NCI-H187 (cell line): ENCODE data around the gene ZNF844.
"Not testable (repeated sequence)": the region's sequence is repeated elsewhere in the genome, so short reads cannot be mapped to it uniquely, and the experiment has no call there.

Experiments used
- DNase-seq, 2 experiments: peaks; one replicate each; lab custom pipeline; 2025; lab: John Stamatoyannopoulos, UW

The ZNF844 gene

DNA sequence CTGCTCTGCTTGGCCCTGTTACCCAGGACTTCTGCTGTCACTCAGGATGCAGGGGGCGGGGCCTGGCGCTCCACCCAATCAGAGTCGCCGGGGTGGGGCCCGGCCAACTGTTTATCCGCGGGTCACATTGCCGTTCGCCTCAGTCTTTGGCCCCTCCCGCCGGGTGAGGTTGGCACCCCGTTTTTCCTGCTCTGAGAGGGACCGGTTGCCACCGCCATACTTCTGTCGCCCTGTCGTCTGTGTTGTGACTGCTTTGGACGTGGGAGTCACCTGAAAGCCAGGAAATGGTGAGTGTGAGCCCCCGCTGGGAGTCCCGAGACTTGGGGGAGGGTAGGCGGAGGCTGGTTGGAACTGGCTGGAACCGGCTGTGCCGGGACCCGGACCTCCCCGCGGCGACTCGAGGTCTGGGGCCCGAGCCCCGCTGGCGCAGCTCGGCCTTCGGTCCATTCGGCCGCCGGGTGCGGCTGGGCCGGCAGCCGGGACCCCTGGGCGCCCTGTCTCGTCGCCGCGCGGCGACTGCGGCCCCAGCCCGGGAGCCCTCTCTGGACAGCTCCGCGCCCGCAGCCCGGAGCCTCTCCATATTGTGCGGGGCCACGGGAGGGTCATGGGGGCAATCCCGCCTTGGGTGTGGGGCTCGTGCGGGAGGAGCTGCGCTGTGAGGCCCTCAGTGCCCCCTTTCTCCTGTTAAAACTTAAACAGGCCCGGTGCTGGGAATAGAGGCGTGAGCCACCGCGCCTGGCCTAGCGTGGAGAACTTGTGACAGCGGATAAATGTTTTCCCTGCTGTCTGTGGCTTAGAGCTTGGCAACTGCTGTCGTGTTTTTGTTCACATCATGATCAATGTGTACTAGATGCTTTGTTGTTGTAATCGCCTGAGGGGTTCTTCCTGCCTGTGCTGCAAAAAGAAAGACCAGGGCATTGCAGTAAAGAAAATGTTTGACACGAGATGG, at the start of gene ZNF844:
Gene ZNF844, plus strand, starts transcription at position 142 of the 949 bp plus-strand sequence. Its CDS starts 143 bp downstream, at position 285.
- DNase-seq: peak; percentile 2 to 5

DNA sequence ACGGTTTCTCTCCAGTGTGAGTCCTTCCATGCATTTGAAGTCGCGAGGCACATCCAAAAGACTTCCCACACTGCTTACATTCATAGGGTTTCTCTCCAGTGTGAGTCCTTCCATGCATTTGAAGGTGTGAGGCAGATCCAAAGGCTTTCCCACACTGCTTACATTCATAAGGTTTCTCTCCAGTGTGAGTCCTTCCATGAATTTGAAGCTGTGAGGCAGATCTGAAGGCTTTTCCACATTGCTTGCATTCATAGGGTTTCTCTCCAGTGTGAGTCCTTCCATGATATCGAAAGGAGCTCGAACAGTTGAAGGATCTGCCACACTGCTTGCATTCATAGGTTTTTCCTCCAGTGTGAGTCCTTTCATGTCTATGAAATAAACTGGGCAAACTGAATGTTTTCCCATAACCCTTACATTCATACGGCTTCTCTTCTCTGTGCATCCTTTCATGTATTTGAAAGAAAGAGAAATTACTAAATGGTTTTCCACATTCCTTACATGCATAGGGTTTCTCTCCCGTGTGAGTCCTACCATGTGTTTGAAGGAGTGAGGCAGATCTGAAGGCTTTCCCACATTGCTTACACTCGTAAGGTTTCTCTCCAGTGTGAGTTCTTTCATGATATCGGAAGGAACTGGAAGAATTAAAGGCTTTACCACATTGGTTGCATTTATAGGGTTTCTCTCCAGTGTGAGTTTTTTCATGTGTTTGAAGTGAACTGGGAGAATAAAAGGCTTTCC, 49.3 kb upstream of the ZNF844 start:
- DNase-seq: no peak

GRCh38 chr19:12015753-12016116, 48.8 kb upstream of the ZNF844 start:
- no peak for DNase-seq

DNA sequence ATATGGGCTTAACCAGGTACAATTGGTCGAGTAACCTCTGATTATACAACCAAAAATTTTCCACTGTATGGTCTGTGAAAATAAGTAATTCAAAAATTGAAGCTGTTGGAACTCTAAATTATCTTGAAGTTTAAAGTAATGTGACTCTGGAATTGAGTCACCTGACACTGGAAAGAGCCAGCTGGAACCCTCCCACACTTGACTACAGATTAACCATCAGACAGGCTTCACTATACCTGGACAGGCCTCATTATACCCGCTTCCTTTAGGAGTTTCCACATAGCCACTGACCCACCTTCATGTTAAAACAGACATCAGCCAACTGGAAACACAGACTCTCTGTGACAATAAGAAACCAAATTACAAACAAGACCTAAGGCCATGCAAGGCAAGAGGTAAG, 30.3 kb upstream of the ZNF844 start:
- DNase-seq: no peak

DNA sequence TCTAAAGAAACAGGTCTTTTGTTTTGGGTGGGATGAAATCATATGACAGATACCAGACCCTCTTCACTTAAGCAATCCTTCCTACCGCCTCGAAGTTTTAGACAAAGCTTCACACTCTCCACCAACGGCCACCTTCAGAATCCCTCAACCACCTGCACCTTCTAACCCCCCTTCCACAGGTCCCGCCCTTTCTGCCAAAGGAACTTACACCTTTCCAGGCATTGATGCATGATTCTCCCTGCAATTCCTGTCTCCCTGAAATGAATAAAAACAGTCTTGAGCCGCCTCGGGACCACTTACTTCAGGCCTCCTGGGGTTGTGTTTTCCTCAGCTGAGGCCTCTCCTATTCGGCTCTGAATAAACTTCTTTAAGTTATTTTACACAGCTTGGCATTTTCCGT, 29.9 kb upstream of the ZNF844 start:
- DNase-seq: no peak

DNA sequence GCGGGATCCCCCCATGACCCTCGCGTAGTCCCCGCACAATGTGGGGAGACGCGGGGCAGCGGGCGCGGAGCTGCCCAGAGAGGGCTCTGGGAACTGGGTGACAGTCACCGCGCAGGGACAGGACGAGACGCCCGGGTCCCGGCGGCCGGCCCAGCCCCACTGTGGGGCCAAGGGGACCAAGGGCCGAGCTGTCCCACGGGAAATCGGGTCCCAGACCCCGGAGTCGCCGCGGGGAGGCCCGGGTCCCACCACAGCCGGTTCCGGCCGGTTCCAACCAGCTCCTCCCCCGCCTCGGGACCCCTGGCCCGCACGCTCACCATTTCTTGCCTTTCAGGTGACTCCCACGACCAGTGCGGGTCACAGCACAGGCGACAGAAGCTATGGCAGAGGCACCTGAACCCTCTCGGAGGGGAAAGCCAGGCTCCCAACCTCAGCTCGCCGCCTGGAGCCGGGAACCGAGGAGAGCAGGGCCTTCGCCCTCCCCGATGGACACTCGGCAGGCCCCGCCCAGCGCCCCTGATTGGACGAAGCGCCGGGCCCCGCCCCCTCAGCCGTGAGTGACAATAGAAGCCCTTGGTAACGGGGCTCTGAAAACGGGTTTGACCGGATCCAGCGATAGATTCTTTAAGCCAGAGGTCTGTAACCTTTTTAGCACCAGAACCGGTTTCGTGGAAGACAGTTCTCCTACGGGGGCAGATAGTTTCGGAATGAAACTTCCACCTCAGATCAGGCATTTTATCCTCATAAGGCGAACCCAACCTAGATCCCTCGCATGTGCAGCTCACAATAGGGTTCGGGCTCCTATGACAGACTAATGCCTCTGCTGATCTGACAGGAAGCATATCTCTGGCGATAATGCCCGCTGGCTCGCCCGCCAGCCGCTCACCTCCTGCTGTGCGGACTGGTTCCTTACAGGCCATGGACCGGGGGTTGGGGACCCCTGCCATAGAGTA, 29.0 kb upstream of the ZNF844 start, which contains the start of gene ZNF433:
Gene ZNF433, minus strand, starts transcription at position 460 of the 953 bp plus-strand sequence. Its CDS starts 140 bp downstream, at position 320.
- DNase-seq: peak; percentile 12 to 40

DNA sequence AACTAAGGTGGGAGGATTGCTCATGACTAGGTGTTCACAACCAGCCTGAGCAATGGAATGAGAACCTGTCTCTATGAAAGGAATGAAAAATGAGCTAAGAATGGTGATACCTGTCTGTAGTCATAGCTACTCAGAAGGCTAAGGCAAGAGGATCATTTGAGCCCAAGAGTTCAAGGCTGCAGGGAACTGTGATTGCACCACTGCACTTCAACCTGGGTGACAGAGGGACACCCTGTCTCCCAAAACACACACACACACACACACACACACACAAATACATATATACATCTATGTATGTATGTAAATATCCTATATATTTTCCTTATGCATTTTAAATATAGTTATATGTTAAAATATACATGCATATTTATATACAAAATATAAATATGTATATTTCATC, 21.6 kb upstream of the ZNF844 start:
- DNase-seq: no peak

- DNase-seq: no peak
These were observed 20.6 kb upstream of the ZNF844 start for GRCh38 chr19:12043752-12044422.

DNA sequence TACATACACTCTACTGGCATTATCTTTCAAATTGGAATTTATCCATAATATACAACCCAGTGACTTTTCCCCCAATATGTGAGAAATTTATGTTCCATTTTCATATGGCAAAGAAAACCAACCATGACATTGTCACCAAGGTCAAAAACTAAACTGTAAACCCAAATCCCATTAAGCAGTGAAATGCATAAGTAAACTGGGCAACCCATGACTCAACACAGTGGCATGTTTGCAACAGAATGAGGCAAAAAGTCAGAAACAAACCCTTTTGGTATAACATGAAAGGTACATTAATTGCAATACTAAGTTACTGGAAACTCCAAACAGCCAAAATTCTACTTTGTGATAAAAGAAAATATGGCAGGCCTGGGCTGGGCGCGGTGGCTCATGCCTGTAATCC, 16.7 kb upstream of the ZNF844 start:
- DNase-seq: no peak

DNA sequence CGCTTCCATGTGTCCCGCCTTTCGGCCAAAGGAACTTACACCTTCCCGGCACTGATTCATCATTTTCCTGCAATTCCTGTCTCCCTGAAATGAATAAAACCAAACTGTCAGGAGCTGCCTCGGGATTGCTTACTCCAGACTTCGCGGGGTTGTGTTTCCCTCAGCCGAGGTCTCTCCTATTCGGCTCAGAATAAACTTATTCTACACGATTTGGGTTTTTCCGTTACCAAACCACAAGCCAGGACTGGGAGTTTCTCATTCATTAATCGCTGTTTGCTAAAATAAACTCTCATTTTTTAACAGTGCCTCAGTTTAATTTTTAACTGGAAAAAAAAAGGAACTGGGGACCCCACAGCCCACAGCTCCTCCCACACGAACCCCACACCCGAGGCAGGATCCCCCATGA, 12.4 kb upstream of the ZNF844 start:
- no peak for DNase-seq

- peak; percentile 19 to 64 for DNase-seq
These were observed 11.9 kb upstream of the ZNF844 start, which contains the start of gene ZNF878 for GRCh38 chr19:12052497-12053169. Gene ZNF878, minus strand, starts transcription at chr19:12052961. Its CDS starts 160 bp downstream, at chr19:12052801.

GRCh38 chr19:12055784-12056183, 8.7 kb upstream of the ZNF844 start:
- DNase-seq: no peak

DNA sequence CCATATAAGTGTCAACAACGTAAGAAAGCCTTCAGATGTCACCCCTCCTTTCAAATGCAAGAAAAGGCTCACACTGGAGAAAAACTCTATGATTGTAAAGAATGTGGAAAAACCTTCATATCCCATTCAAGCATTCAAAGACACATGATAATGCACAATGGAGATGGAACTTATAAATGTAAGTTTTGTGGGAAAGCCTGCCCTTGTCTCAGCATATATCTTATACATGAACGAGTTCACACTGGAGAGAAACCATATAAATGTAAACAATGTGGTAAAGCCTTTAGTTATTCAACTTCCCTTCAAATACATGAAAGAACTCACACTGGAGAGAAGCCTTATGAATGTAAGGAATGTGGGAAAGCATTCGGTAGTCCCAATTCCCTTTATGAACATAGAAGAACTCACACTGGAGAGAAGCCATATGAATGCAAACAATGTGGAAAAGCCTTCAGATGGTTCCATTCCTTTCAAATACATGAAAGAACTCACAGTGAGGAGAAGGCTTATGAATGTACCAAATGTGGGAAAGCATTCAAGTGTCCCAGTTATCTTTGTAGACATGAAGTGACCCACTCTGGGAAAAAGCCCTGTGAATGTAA, 11.1 kb downstream of the ZNF844 start:
- DNase-seq: no peak

DNA sequence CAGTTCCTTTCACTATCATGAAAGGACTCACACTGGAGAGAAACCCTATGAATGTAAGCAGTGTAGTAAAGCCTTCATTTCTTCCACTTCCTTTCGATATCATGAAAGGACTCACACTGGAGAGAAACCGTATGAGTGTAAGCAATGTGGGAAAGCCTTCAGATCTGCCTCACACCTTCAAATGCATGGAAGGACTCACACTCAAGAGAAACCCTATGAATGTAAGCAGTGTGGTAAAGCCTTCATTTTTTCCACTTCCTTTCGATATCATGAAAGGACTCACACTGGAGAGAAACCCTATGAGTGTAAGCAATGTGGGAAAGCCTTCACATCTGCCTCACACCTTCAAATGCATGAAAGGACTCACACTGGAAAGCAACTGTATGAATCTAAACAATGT, 11.8 kb downstream of the ZNF844 start:
- not testable (repeated sequence) for DNase-seq

- DNase-seq: no peak
These were observed 12.8 kb downstream of the ZNF844 start for GRCh38 chr19:12077375-12077774.

- DNase-seq: not testable (repeated sequence)
These were observed 18.8 kb downstream of the ZNF844 start for GRCh38 chr19:12083336-12083735.

GRCh38 chr19:12085074-12085818, 20.7 kb downstream of the ZNF844 start:
- DNase-seq: no peak

- DNase-seq: peak; percentile 5 to 6
These were observed 26.3 kb downstream of the ZNF844 start for GRCh38 chr19:12090807-12091206.
